Mesendoderm (in vitro differentiated cells): ENCODE results near the gene C1orf52.

Experiments used
- DNase-seq: peaks from one replicate; pipeline ENCODE4 v3.0.0; 2013
- H2AK5ac ChIP-seq: 2 replicates; pipeline ENCODE4 v1.6.1; 2013; ENCODE audit warnings: low read length, inconsistent platforms
- H2BK120ac ChIP-seq: 2 replicates; pipeline ENCODE4 v1.6.1; 2013; ENCODE audit warnings: low read depth, mild to moderate bottlenecking, low read length, moderate library complexity, mixed read lengths
- H2BK15ac ChIP-seq: replicated peaks from 2 replicates; pipeline ENCODE4 v1.6.1; 2013; ENCODE audit warnings: low read depth, mild to moderate bottlenecking, moderate library complexity
- H2BK5ac ChIP-seq: 2 replicates; pipeline ENCODE4 v1.6.1; 2013; ENCODE audit warnings: low read length, inconsistent platforms
- H3K18ac ChIP-seq: 2 replicates; pipeline ENCODE4 v1.6.1; 2013; ENCODE audit warnings: mild to moderate bottlenecking, low read length, mixed read lengths
- H3K23ac ChIP-seq: one replicate; pipeline ENCODE4 v1.6.1; 2013; ENCODE audit warnings: low read length
- H3K27ac ChIP-seq: 2 replicates; pipeline ENCODE4 v1.5.1; 2013; ENCODE audit warnings: low read depth, mild to moderate bottlenecking, inconsistent platforms, low read length, moderate library complexity
- H3K27me3 ChIP-seq: 2 replicates; pipeline ENCODE4 v1.6.1; 2013; ENCODE audit warnings: low read length, control low read depth, mild to moderate bottlenecking, inconsistent platforms; ENCODE audit not compliant: insufficient read depth, poor library complexity
- H3K36me3 ChIP-seq: 2 replicates; pipeline ENCODE4 v1.6.1; 2013; ENCODE audit warnings: low read length, inconsistent platforms; ENCODE audit not compliant: control insufficient read depth, insufficient read depth
- H3K4ac ChIP-seq: one replicate; pipeline ENCODE4 v1.6.1; 2013; ENCODE audit warnings: low read depth, mild to moderate bottlenecking, low read length, moderate library complexity
- H3K4me1 ChIP-seq: 2 replicates; pipeline ENCODE4 v1.6.1; 2013; ENCODE audit warnings: low read depth, low read length, inconsistent platforms; ENCODE audit not compliant: control insufficient read depth
- H3K4me2 ChIP-seq: 2 replicates; pipeline ENCODE4 v1.6.1; 2013; ENCODE audit warnings: low read length
- H3K4me3 ChIP-seq: 2 replicates; pipeline ENCODE4 v1.5.1; 2013; ENCODE audit warnings: mild to moderate bottlenecking, low read length
- H3K56ac ChIP-seq: one replicate; pipeline ENCODE4 v1.6.1; 2013; ENCODE audit warnings: low read length
- H3K79me1 ChIP-seq: 2 replicates; pipeline ENCODE4 v1.6.1; 2013; ENCODE audit warnings: low read length, inconsistent platforms
- H3K79me2 ChIP-seq: 2 replicates; pipeline ENCODE4 v1.6.1; 2013; ENCODE audit warnings: mild to moderate bottlenecking, low read length; ENCODE audit not compliant: control insufficient read depth, insufficient read depth
- H3K9ac ChIP-seq: 2 replicates; pipeline ENCODE4 v1.6.1; 2013; ENCODE audit warnings: low read length, inconsistent platforms
- H4K5ac ChIP-seq: one replicate; pipeline ENCODE4 v1.6.1; 2013; ENCODE audit warnings: low read length
- H4K8ac ChIP-seq: one replicate; pipeline ENCODE4 v1.6.1; 2013; ENCODE audit warnings: low read depth, mild to moderate bottlenecking, control low read depth, low read length, moderate library complexity
- WGBS: extraction: QIAGEN DNeasy Blood & Tissue Kit; methylation state at CpG from one replicate; pipeline ENCODE4 v1.1.7; 2013; ENCODE audit warnings: low lambda C conversion rate, missing lambda C conversion rate; ENCODE audit not compliant: insufficient coverage; ENCODE audit errors: extremely low coverage; 5-methylcytosine and 5-hydroxymethylcytosine counted together

C1orf52 gene

DNA sequence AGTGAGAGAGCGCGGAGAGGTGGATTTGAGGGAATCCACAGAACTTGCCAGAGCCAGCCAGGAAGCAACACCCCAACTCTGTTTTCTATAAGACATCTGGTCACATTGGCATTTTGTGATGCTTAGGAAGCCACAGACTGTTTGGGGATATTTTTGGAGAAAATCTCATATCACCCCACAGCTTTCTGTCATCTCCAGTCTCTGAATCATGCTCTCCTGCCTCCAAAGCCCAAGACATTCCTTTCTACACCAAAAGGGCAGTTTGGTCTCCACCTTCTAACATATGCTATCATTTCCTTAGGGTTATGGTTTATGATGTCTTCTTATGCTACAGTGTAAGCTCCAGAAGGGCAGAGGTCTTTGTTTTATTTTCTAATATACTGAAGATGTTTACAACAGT, 31.4 kb upstream of the C1orf52 start:
- Histone ChIP-seq H3K4me3 (no peak overlapping the region), H4K5ac (no peak overlapping the region), H2BK15ac (no peak overlapping the region), H3K27me3 (no peaks in the 10 kb centered on the region), H2BK120ac (no peak overlapping the region), H3K56ac (no peak overlapping the region), H3K4me1 (no peaks in the 10 kb centered on the region), H3K27ac (no peak overlapping the region), H3K79me2 (no peaks in the 10 kb centered on the region), H3K4ac (no peak overlapping the region), H3K23ac (no peak overlapping the region), H4K8ac (no peak overlapping the region), H3K9ac (no peak overlapping the region), H2AK5ac (no peak overlapping the region), H3K4me2 (no peak overlapping the region), H3K36me3 (no peaks in the 10 kb centered on the region), H3K18ac (no peak overlapping the region), H2BK5ac (no peak overlapping the region), H3K79me1 (no peaks in the 10 kb centered on the region)
- WGBS, result no CpG with 5 or more reads among the region's 2 CpGs
- DNase-seq, result no peak

DNA sequence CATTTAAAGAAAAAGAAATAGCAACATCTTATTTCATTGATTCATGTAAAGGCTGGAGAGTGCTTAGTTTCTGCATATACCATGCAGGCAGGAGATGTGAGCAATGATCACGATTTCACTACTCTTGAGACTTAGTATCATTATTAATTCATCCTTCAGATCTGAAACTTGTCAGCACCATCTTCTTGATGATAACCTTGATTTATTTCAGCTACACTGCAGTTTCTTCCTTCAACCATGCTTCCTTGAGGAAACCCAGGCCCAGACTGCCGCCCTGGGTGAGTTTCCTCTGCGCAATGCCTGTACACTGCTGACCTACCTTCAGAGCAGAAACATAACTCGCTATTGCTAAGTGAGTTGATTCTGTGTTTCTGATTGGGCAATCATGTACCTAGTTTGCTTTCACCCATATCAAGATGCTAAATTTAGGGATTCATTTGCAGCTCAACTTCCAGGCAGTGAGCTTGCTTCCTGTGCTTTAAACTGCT, 30.4 kb upstream of the C1orf52 start:
- Histone ChIP-seq H3K4me3 (no peak overlapping the region), H2BK5ac (no peak overlapping the region), H3K18ac (no peak overlapping the region), H3K27ac (no peak overlapping the region), H4K5ac (no peak overlapping the region), H2AK5ac (no peak overlapping the region), H3K79me2 (no peaks in the 10 kb centered on the region), H3K23ac (no peak overlapping the region), H3K56ac (no peak overlapping the region), H2BK15ac (no peak overlapping the region), H3K9ac (no peak overlapping the region), H2BK120ac (no peak overlapping the region), H3K79me1 (no peaks in the 10 kb centered on the region), H3K4me2 (no peak overlapping the region), H3K27me3 (no peaks in the 10 kb centered on the region), H4K8ac (no peak overlapping the region), H3K36me3 (no peaks in the 10 kb centered on the region), H3K4me1 (no peaks in the 10 kb centered on the region), H3K4ac (no peak overlapping the region)
- no peak for DNase-seq
- no CpG with 5 or more reads among the region's 4 CpGs for WGBS

DNA sequence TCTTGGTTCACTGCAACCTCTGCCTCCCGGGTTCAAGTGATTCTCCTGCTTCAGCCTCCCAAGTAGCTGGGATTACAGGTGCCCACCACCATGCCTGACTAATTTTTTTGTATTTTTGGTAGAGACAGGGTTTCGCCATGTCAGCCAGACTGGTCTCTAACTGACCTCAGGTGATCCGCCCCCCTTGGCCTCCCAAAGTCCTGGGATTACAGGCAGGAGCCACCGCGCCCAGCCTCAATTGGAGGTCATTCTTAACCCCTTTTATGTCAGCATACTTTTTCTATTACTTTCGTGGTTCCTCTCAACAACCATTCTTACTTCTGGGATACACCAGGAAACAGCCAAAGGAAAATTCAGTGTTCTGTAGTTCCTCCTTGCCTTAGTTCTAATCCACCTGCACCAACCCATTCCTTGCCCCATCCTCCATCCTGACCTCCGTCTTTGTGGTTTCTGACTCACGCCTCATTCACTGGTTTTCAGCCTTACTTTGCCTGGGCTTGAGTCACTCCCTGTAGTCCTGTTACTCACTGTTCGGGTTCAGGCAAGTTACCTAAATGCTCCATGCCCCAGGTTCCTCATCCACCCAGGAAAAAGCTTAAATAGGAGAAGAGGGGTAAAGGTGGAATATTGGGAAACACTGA, 29.9 kb upstream of the C1orf52 start:
- H3K4me2 ChIP-seq, result no peak overlapping the region
- no peak overlapping the region for H3K4ac ChIP-seq
- H2BK5ac ChIP-seq, result no peak overlapping the region
- H2BK120ac ChIP-seq, result no peak overlapping the region
- no peak overlapping the region for H3K9ac ChIP-seq
- no peak overlapping the region for H3K4me3 ChIP-seq
- H3K79me1 ChIP-seq, result no peaks in the 10 kb centered on the region
- H2BK15ac ChIP-seq, result no peak overlapping the region
- no peaks in the 10 kb centered on the region for H3K79me2 ChIP-seq
- no peak overlapping the region for H2AK5ac ChIP-seq
- H3K27ac ChIP-seq, result no peak overlapping the region
- no peaks in the 10 kb centered on the region for H3K4me1 ChIP-seq
- H3K18ac ChIP-seq, result no peak overlapping the region
- H3K56ac ChIP-seq, result no peak overlapping the region
- no peak for DNase-seq
- WGBS, result no CpG with 5 or more reads among the region's 9 CpGs
- no peaks in the 10 kb centered on the region for H3K36me3 ChIP-seq
- no peak overlapping the region for H3K23ac ChIP-seq
- no peak overlapping the region for H4K8ac ChIP-seq
- H4K5ac ChIP-seq, result no peak overlapping the region
- H3K27me3 ChIP-seq, result no peaks in the 10 kb centered on the region

DNA sequence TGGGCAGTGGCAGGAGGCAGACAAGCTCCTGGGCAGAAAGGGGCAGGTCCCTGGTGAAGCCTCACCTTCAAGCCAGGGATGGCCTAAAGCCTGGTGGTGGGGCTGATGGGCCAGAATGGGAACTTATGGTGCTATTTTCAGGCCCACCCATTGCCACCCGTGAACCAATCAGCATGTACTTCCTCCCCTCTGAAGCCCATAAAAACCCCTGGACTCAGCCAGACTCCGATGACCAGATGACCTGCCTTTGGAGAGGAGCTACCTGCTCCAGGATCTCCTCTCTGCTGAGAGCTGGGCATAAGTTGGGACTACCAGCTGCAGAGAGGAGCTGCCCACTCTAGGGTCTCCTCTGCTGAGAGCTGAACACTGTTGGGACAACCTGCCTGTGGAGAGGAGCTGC, 24.7 kb upstream of the C1orf52 start:
- H3K9ac ChIP-seq, result no peak overlapping the region
- no peak for DNase-seq
- H3K79me1 ChIP-seq, result no peaks in the 10 kb centered on the region
- H3K79me2 ChIP-seq, result no peaks in the 10 kb centered on the region
- H3K23ac ChIP-seq, result no peak overlapping the region
- WGBS, result no CpG with 5 or more reads among the region's 2 CpGs
- H2BK5ac ChIP-seq, result no peak overlapping the region
- no peak overlapping the region for H3K56ac ChIP-seq
- H3K4me2 ChIP-seq, result no peak overlapping the region
- H2BK15ac ChIP-seq, result no peak overlapping the region
- no peak overlapping the region for H2AK5ac ChIP-seq
- H4K5ac ChIP-seq, result no peak overlapping the region
- H3K36me3 ChIP-seq, result no peaks in the 10 kb centered on the region
- H4K8ac ChIP-seq, result no peak overlapping the region
- no peak overlapping the region for H3K4me3 ChIP-seq
- no peaks in the 10 kb centered on the region for H3K4me1 ChIP-seq
- H3K18ac ChIP-seq, result no peak overlapping the region
- H3K27ac ChIP-seq, result no peak overlapping the region
- H2BK120ac ChIP-seq, result no peak overlapping the region
- H3K27me3 ChIP-seq, result no peaks in the 10 kb centered on the region
- H3K4ac ChIP-seq, result no peak overlapping the region

DNA sequence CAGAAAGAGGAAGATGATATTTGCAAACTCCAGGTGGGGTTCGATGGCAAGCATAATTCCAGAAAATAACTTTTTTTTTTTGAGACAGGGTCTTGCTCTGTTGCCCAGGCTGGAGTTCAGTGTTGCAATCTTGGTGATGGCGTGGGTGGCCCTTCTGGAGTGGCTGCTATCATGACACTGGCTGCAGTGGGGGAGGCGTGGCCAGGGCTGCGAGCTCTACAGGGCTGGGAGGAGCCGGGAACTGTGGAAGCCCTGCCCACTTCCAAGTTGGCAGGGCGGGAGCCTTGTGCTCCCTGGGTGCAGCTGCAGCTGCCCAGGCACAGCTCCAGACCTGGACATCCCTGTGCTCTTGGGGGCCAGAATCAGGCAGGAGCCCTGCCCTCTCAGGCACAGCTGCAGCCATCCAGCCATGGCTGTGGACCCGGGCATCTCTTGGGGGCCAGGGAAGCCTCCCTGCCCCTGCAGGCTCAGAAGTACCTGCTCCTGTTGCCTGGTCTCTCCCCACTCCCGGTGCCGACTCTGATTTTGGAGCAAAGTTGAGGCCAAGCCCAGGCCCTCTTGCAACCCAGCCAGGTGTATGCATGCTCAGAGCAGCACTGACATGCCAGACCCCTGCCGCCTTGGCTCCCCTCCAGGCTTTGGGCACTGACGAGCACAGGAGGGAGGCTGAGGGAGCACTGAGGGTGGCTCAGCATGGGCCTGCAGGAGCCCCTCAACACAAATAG, 24.2 kb upstream of the C1orf52 start:
- H2AK5ac ChIP-seq, result no peak overlapping the region
- H3K4me2 ChIP-seq, result no peak overlapping the region
- WGBS, result no CpG with 5 or more reads among the region's 11 CpGs
- no peaks in the 10 kb centered on the region for H3K4me1 ChIP-seq
- H3K27me3 ChIP-seq, result no peaks in the 10 kb centered on the region
- H3K4ac ChIP-seq, result no peak overlapping the region
- H3K79me1 ChIP-seq, result no peaks in the 10 kb centered on the region
- DNase-seq, result peak; percentile 8
- no peaks in the 10 kb centered on the region for H3K79me2 ChIP-seq
- H4K8ac ChIP-seq, result no peak overlapping the region
- no peaks in the 10 kb centered on the region for H3K36me3 ChIP-seq
- no peak overlapping the region for H3K4me3 ChIP-seq
- no peak overlapping the region for H3K18ac ChIP-seq
- H3K27ac ChIP-seq, result no peak overlapping the region
- H2BK120ac ChIP-seq, result no peak overlapping the region
- H2BK15ac ChIP-seq, result no peak overlapping the region
- no peak overlapping the region for H3K23ac ChIP-seq
- H3K9ac ChIP-seq, result no peak overlapping the region
- no peak overlapping the region for H3K56ac ChIP-seq
- no peak overlapping the region for H4K5ac ChIP-seq
- no peak overlapping the region for H2BK5ac ChIP-seq
